ENCODE measurements around the gene USP43.

GRCh38 chr17:9632741-9633140 lies 12.6 kb upstream of the USP43 start:
- TF ChIP-seq CTCF (IDR thresholded peaks at IDR 0.05) (no peak), ZFX (IDR thresholded peaks at IDR 0.05; ENCODE audit: borderline replicate concordance) (no peak)

Measured in 22Rv1 (cell line).